ENCODE data around the gene PLP1. TPM values are rescaled to one million over a fixed set of nuclear protein-coding genes. Genes with fewer than 3 reads are reported as not detected.

The PLP1 gene
- total RNA-seq, 4 donors from 2014 or later: 0.98 to 1.3 (median 1.2) TPM

DNA sequence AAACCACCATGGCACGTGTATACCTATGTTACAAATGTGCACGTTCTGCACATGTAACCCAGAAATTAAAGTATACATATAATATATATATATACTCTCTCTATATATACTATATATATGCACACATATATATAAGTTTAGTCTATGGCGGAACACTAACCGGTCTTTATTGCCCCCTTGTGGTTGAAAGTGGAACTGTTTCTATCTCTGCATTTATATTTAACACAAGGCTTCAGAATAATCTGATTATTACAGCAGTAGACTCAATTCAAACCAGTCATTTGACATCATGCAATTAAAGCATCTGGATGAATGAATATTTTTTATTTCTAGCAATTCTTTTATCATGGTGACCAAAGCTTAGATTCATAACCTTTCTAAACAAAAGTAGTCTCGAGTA, 40.9 kb downstream of the PLP1 start:
- TF ChIP-seq CTCF (IDR thresholded peaks at IDR 0.05; ENCODE audit: low read depth): no peak

GRCh38 chrX:103818842-103819619, 42.4 kb downstream of the PLP1 start:
- no peak for TF ChIP-seq CTCF (IDR thresholded peaks at IDR 0.05; ENCODE audit: low read depth)

GRCh38 chrX:103823591-103823990, 47.0 kb downstream of the PLP1 start:
- TF ChIP-seq CTCF (IDR thresholded peaks at IDR 0.05; ENCODE audit: low read depth): no peak

DNA sequence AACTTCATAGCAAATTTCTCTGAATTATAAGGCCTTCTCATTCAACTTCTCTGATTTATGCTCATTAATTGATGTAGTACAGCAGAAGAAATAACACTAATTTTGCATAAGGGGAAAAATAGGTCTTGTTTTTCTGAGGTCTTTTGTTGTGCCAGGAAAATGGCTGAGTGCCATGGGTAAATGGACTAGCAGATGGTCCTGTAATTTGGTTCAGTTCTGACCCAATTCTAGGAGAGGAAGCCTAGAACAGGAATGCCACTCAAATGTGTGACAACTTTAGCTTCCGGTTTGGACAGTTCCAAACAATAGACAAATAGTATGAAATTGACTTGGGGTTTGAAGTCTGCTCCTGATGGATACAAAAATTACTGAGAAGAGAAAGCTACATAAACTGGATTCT, 49.2 kb downstream of the PLP1 start:
- TF ChIP-seq CTCF (IDR thresholded peaks at IDR 0.05; ENCODE audit: low read depth): no peak

- TF ChIP-seq CTCF (IDR thresholded peaks at IDR 0.05; ENCODE audit: low read depth): no peak
These were observed 51.9 kb downstream of the PLP1 start for GRCh38 chrX:103828529-103828928.

GRCh38 chrX:103830848-103831247, 54.2 kb downstream of the PLP1 start:
- no peak for TF ChIP-seq CTCF (IDR thresholded peaks at IDR 0.05; ENCODE audit: low read depth)

- TF ChIP-seq CTCF (IDR thresholded peaks at IDR 0.05; ENCODE audit: low read depth): no peak
These were observed 54.7 kb downstream of the PLP1 start for GRCh38 chrX:103831342-103831802.
